DMS 273 (cell line): Measurements from ENCODE around the gene NHS.
A peak's percentile ranks its signal among the peaks of the same experiment; 100 is the strongest.

Experiments
- DNase-seq: peaks from one replicate; lab custom pipeline; 2025; ENCODE audit not compliant: unreplicated experiment; lab: John Stamatoyannopoulos, UW

NHS gene

GRCh38 chrX:17616936-17617335 is 241.9 kb downstream of the NHS start:
- no peak for DNase-seq

GRCh38 chrX:17617806-17618205 is 242.8 kb downstream of the NHS start:
- DNase-seq, result no peak

- DNase-seq, result no peak
Observed at GRCh38 chrX:17621566-17622270, 246.7 kb downstream of the NHS start.

GRCh38 chrX:17622331-17622730 is 247.3 kb downstream of the NHS start:
- DNase-seq, result no peak

GRCh38 chrX:17623750-17624149 is 248.8 kb downstream of the NHS start:
- DNase-seq, result no peak

GRCh38 chrX:17627026-17627425 is 252.0 kb downstream of the NHS start:
- DNase-seq, result no peak

- no peak for DNase-seq
Observed at GRCh38 chrX:17628976-17629375, 254.0 kb downstream of the NHS start.

GRCh38 chrX:17629519-17629918 is 254.5 kb downstream of the NHS start:
- DNase-seq, result peak; percentile 59

- DNase-seq, result no peak
Observed at GRCh38 chrX:17631647-17632046, 256.6 kb downstream of the NHS start.

GRCh38 chrX:17632942-17633341 is 257.9 kb downstream of the NHS start:
- no peak for DNase-seq

- no peak for DNase-seq
Observed at GRCh38 chrX:17633546-17633945, 258.5 kb downstream of the NHS start.

- DNase-seq, result no peak
Observed at GRCh38 chrX:17634542-17635207, 259.7 kb downstream of the NHS start.

GRCh38 chrX:17635231-17635630 is 260.2 kb downstream of the NHS start:
- DNase-seq, result peak; percentile 69

GRCh38 chrX:17637235-17637634 is 262.2 kb downstream of the NHS start:
- no peak for DNase-seq

- DNase-seq, result peak; percentile 89
Observed at GRCh38 chrX:17638731-17639130, 263.7 kb downstream of the NHS start.

GRCh38 chrX:17642891-17643290 is 267.9 kb downstream of the NHS start:
- DNase-seq, result no peak

- DNase-seq, result no peak
Observed at GRCh38 chrX:17643528-17643927, 268.5 kb downstream of the NHS start.

GRCh38 chrX:17644001-17644400 is 269.0 kb downstream of the NHS start:
- no peak for DNase-seq

- peak; percentile 10 for DNase-seq
Observed at GRCh38 chrX:17654116-17654515, 279.1 kb downstream of the NHS start.

GRCh38 chrX:17655211-17656034 is 280.4 kb downstream of the NHS start:
- no peak for DNase-seq

GRCh38 chrX:17656035-17656418 is 281.0 kb downstream of the NHS start:
- DNase-seq, result no peak

GRCh38 chrX:17656556-17656955 is 281.6 kb downstream of the NHS start:
- DNase-seq, result no peak
